Measurements from ENCODE around the gene CFAP20DC.

DNA sequence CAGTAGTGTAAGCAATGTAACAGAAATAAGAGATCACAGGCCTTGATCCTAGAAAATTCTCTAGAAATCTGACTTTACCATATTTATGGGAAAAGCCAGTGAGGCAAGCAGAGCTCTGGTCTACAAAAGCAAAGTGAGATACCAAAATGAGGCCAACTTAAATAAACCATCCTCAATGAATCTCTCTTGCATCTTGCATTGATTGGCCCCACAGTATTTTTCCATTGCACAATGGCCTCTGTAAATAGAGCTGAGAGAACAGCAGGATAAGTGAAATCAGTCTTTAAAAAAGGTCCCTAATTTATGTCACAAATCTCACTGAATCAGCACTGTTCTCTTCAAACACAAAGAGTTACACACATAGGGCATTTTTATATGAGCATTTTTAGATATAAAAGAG is 8.9 kb downstream of the CFAP20DC start:
- TF ChIP-seq, protein P1, sequence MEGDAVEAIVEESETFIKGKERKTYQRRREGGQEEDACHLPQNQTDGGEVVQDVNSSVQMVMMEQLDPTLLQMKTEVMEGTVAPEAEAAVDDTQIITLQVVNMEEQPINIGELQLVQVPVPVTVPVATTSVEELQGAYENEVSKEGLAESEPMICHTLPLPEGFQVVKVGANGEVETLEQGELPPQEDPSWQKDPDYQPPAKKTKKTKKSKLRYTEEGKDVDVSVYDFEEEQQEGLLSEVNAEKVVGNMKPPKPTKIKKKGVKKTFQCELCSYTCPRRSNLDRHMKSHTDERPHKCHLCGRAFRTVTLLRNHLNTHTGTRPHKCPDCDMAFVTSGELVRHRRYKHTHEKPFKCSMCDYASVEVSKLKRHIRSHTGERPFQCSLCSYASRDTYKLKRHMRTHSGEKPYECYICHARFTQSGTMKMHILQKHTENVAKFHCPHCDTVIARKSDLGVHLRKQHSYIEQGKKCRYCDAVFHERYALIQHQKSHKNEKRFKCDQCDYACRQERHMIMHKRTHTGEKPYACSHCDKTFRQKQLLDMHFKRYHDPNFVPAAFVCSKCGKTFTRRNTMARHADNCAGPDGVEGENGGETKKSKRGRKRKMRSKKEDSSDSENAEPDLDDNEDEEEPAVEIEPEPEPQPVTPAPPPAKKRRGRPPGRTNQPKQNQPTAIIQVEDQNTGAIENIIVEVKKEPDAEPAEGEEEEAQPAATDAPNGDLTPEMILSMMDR (IDR thresholded peaks at IDR 0.05; ENCODE audit: low read length) = no peak
- TF ChIP-seq EZH2phosphoT487 (IDR thresholded peaks at IDR 0.05; ENCODE audit: low read length) = no peak
- TF ChIP-seq EZH2 (optimal IDR thresholded peaks at IDR 0.05; ENCODE audit: low read depth, low read length) = no peak
